SU-DHL-6 (cell line): ENCODE data around the gene SNRPD1.

ENCODE experiments used
- EZH2phosphoT487 ChIP-seq: fragments of 200-600 bp; sonication (generic), shearing (Covaris generic); conservative IDR thresholded peaks from 2 replicates; pipeline ENCODE4 v1.6.1; 2018; ENCODE audit warnings: mild to moderate bottlenecking, antibody characterized with exemption, low read length, moderate library complexity, mixed read lengths
- TF ChIP-seq, protein P1 (sequence below): fragments of 200-600 bp; sonication (generic); IDR thresholded peaks from one replicate; pipeline ENCODE4 v1.5.1; 2017; ENCODE audit warnings: antibody characterized with exemption, mild to moderate bottlenecking, low read length, moderate library complexity; ENCODE audit not compliant: insufficient read depth, poor library complexity, severe bottlenecking

DNA sequence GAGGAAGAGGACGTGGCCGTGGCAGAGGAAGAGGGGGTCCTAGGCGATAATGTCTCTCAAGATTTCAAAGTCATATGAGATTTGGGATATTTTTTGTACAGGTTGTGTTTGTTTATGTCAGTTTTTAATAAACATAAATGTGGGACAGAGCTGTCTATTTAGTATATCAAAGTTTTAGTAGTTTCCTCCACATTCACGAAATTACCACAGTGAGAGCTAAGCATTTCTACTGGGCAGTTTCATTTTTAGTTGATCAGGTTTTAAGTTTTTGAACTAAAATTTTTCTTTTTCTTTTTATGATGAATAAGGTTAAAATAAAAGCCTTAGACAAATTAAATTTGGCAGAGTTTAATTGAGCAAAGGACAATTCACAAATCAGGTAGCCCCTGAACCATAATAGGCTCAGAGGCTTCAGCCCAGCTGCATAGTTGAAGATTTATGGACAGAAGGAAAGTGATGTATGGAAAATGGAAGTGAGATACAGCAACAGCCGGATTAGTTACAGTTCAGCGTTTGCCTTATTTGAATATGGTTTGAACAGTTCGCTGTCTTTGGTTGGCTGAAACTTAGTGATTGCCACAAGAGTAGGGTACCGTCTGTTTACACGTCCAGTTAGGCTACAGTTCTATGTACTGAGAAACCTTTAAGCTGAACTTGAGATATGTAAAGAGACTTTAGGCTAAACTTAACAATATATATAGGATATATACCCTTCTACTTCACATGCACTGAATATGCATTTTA lies 17.1 kb downstream of the SNRPD1 start:
- TF ChIP-seq, protein P1, sequence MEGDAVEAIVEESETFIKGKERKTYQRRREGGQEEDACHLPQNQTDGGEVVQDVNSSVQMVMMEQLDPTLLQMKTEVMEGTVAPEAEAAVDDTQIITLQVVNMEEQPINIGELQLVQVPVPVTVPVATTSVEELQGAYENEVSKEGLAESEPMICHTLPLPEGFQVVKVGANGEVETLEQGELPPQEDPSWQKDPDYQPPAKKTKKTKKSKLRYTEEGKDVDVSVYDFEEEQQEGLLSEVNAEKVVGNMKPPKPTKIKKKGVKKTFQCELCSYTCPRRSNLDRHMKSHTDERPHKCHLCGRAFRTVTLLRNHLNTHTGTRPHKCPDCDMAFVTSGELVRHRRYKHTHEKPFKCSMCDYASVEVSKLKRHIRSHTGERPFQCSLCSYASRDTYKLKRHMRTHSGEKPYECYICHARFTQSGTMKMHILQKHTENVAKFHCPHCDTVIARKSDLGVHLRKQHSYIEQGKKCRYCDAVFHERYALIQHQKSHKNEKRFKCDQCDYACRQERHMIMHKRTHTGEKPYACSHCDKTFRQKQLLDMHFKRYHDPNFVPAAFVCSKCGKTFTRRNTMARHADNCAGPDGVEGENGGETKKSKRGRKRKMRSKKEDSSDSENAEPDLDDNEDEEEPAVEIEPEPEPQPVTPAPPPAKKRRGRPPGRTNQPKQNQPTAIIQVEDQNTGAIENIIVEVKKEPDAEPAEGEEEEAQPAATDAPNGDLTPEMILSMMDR, result no peak
- TF ChIP-seq EZH2phosphoT487, result no peak
